HUES6 (cell line): ENCODE data around the gene RAB3C.

Source experiments
- H3K27ac ChIP-seq: 2 replicates; pipeline ENCODE4 v1.7.0; 2013; ENCODE audit warnings: low read depth, mild to moderate bottlenecking, low read length, inconsistent platforms
- H3K27me3 ChIP-seq: 2 replicates; pipeline ENCODE4 v1.6.1; 2013; ENCODE audit warnings: low read length; ENCODE audit not compliant: control insufficient read depth, insufficient read depth
- H3K36me3 ChIP-seq: 2 replicates; pipeline ENCODE4 v1.6.1; 2013; ENCODE audit warnings: low read length; ENCODE audit not compliant: control insufficient read depth, insufficient read depth
- H3K4me1 ChIP-seq: 2 replicates; pipeline ENCODE4 v1.6.1; 2013; ENCODE audit warnings: low read length; ENCODE audit not compliant: control insufficient read depth, insufficient read depth
- H3K4me3 ChIP-seq: 2 replicates; pipeline ENCODE4 v1.5.1; 2013; ENCODE audit warnings: low read depth, low read length
- H3K9ac ChIP-seq: one replicate; pipeline ENCODE4 v1.6.1; 2013; ENCODE audit warnings: mild to moderate bottlenecking, low read length
- H3K9me3 ChIP-seq: 2 replicates; pipeline ENCODE4 v1.6.1; 2013; ENCODE audit warnings: low read depth, low read length; ENCODE audit not compliant: control insufficient read depth, insufficient read depth

The RAB3C gene

GRCh38 chr5:58754250-58754649 lies 171.4 kb downstream of the RAB3C start:
- Histone ChIP-seq H3K4me1 (no peaks in the 10 kb centered on the region), H3K36me3 (no peaks in the 10 kb centered on the region), H3K9me3 (no peaks in the 10 kb centered on the region), H3K4me3 (no peak overlapping the region), H3K27me3 (no peaks in the 10 kb centered on the region), H3K27ac (no peak overlapping the region), H3K9ac (no peak overlapping the region)

- Histone ChIP-seq H3K9ac (no peak overlapping the region), H3K9me3 (no peaks in the 10 kb centered on the region), H3K4me1 (no peaks in the 10 kb centered on the region), H3K36me3 (no peaks in the 10 kb centered on the region), H3K4me3 (no peak overlapping the region), H3K27ac (no peak overlapping the region), H3K27me3 (no peaks in the 10 kb centered on the region)
These were observed 172.5 kb downstream of the RAB3C start for GRCh38 chr5:58755397-58755796.

- Histone ChIP-seq H3K27ac (no peak overlapping the region), H3K9ac (no peak overlapping the region), H3K4me3 (no peak overlapping the region), H3K9me3 (no peaks in the 10 kb centered on the region), H3K4me1 (no peaks in the 10 kb centered on the region), H3K36me3 (no peaks in the 10 kb centered on the region), H3K27me3 (no peaks in the 10 kb centered on the region)
These were observed 176.9 kb downstream of the RAB3C start for GRCh38 chr5:58759745-58760144.

- Histone ChIP-seq H3K9me3 (no peaks in the 10 kb centered on the region), H3K36me3 (no peaks in the 10 kb centered on the region), H3K9ac (no peak overlapping the region), H3K27me3 (no peaks in the 10 kb centered on the region), H3K4me3 (no peak overlapping the region), H3K27ac (no peak overlapping the region), H3K4me1 (no peaks in the 10 kb centered on the region)
These were observed 177.3 kb downstream of the RAB3C start for GRCh38 chr5:58760222-58760621.

GRCh38 chr5:58761407-58761806 lies 178.5 kb downstream of the RAB3C start:
- no peak overlapping the region for H3K9ac ChIP-seq
- no peaks in the 10 kb centered on the region for H3K27me3 ChIP-seq
- H3K9me3 ChIP-seq: no peaks in the 10 kb centered on the region
- H3K4me1 ChIP-seq: no peaks in the 10 kb centered on the region
- no peaks in the 10 kb centered on the region for H3K36me3 ChIP-seq
- H3K27ac ChIP-seq: no peak overlapping the region
- H3K4me3 ChIP-seq: no peak overlapping the region

- no peaks in the 10 kb centered on the region for H3K27me3 ChIP-seq
- H3K9me3 ChIP-seq: no peaks in the 10 kb centered on the region
- no peak overlapping the region for H3K27ac ChIP-seq
- H3K4me1 ChIP-seq: no peaks in the 10 kb centered on the region
- H3K4me3 ChIP-seq: no peak overlapping the region
- no peak overlapping the region for H3K9ac ChIP-seq
- H3K36me3 ChIP-seq: no peaks in the 10 kb centered on the region
These were observed 180.5 kb downstream of the RAB3C start for GRCh38 chr5:58763390-58763789.

- Histone ChIP-seq H3K36me3 (no peaks in the 10 kb centered on the region), H3K9me3 (no peaks in the 10 kb centered on the region), H3K4me1 (no peaks in the 10 kb centered on the region), H3K9ac (no peak overlapping the region), H3K27ac (no peak overlapping the region), H3K27me3 (no peaks in the 10 kb centered on the region), H3K4me3 (no peak overlapping the region)
These were observed 181.3 kb downstream of the RAB3C start for GRCh38 chr5:58764199-58764598.

GRCh38 chr5:58765058-58765457 lies 182.2 kb downstream of the RAB3C start:
- Histone ChIP-seq H3K9me3 (no peaks in the 10 kb centered on the region), H3K27ac (no peak overlapping the region), H3K36me3 (no peaks in the 10 kb centered on the region), H3K9ac (no peak overlapping the region), H3K4me1 (no peaks in the 10 kb centered on the region), H3K4me3 (no peak overlapping the region), H3K27me3 (no peaks in the 10 kb centered on the region)

GRCh38 chr5:58767104-58767503 lies 184.2 kb downstream of the RAB3C start:
- no peaks in the 10 kb centered on the region for H3K9me3 ChIP-seq
- no peak overlapping the region for H3K9ac ChIP-seq
- H3K27me3 ChIP-seq: no peaks in the 10 kb centered on the region
- no peaks in the 10 kb centered on the region for H3K36me3 ChIP-seq
- H3K4me1 ChIP-seq: no peaks in the 10 kb centered on the region
- H3K27ac ChIP-seq: no peak overlapping the region
- H3K4me3 ChIP-seq: no peak overlapping the region

GRCh38 chr5:58770136-58770535 lies 187.3 kb downstream of the RAB3C start:
- H3K9ac ChIP-seq: no peak overlapping the region
- no peaks in the 10 kb centered on the region for H3K36me3 ChIP-seq
- no peak overlapping the region for H3K27ac ChIP-seq
- H3K27me3 ChIP-seq: no peaks in the 10 kb centered on the region
- H3K4me3 ChIP-seq: no peak overlapping the region
- H3K4me1 ChIP-seq: no peaks in the 10 kb centered on the region
- no peaks in the 10 kb centered on the region for H3K9me3 ChIP-seq

GRCh38 chr5:58771796-58772195 lies 188.9 kb downstream of the RAB3C start:
- no peaks in the 10 kb centered on the region for H3K36me3 ChIP-seq
- H3K4me3 ChIP-seq: no peak overlapping the region
- no peak overlapping the region for H3K27ac ChIP-seq
- no peaks in the 10 kb centered on the region for H3K27me3 ChIP-seq
- no peaks in the 10 kb centered on the region for H3K9me3 ChIP-seq
- no peak overlapping the region for H3K9ac ChIP-seq
- H3K4me1 ChIP-seq: no peaks in the 10 kb centered on the region

- H3K36me3 ChIP-seq: no peaks in the 10 kb centered on the region
- no peak overlapping the region for H3K4me3 ChIP-seq
- no peak overlapping the region for H3K27ac ChIP-seq
- no peaks in the 10 kb centered on the region for H3K9me3 ChIP-seq
- no peak overlapping the region for H3K9ac ChIP-seq
- no peaks in the 10 kb centered on the region for H3K4me1 ChIP-seq
- H3K27me3 ChIP-seq: no peaks in the 10 kb centered on the region
These were observed 191.0 kb downstream of the RAB3C start for GRCh38 chr5:58773744-58774441.
